AG04450 (cell line): Measurements from ENCODE around the gene TSFM. TPM values are rescaled to one million over a fixed set of nuclear protein-coding genes. Genes with fewer than 3 reads are reported as not detected.
A peak's percentile ranks its signal among the peaks of the same experiment; 100 is the strongest.

Experiments
- CTCF ChIA-PET: fragments of 300-600, 350-600 bp; formaldehyde crosslinking; extraction: SDS; loops from one replicate; lab custom pipeline; 2022; ENCODE audit warnings: antibody characterized with exemption, inconsistent platforms; lab: Charles Lee
- POLR2A ChIA-PET: fragments of 350-600 bp; formaldehyde crosslinking; extraction: SDS; loops from one replicate; lab custom pipeline; 2021; ENCODE audit warnings: antibody characterized with exemption, inconsistent platforms; lab: Yijun Ruan, JAX
- DNase-seq: peaks from one replicate; pipeline ENCODE4 v3.0.0-alpha.2; 2011; ENCODE audit warnings: low read depth, low spot score
- H3K27ac ChIP-seq: one replicate; pipeline ENCODE4 v1.5.1; 2012; ENCODE audit warnings: low read depth, low read length, control low read depth
- H3K27me3 ChIP-seq: one replicate; pipeline ENCODE4 v1.6.0; 2012; ENCODE audit warnings: low read length; ENCODE audit not compliant: control insufficient read depth, insufficient read depth
- H3K4me3 ChIP-seq: 2 replicates; pipeline ENCODE4 v1.5.1; 2011; ENCODE audit warnings: mild to moderate bottlenecking, low read depth, low read length, control low read depth
- H3K9me3 ChIP-seq: 2 replicates; pipeline ENCODE4 v1.5.1; 2012; ENCODE audit warnings: low read length; ENCODE audit not compliant: control insufficient read depth, insufficient read depth
- polyA plus RNA-seq: library from polyadenylated mRNA; depleted of rRNA; stranded (reverse); fragments of >200 nt; gene quantifications from 2 replicates; pipeline ENCODE4 v1.2.3, GENCODE V29; 2011
- TF ChIP-seq, protein P1 (sequence below): IDR thresholded peaks from 2 replicates; pipeline ENCODE4 v1.5.1; 2011; ENCODE audit warnings: low read depth, low read length, control low read depth, inconsistent platforms

TSFM gene
- polyA plus RNA-seq, 1 experiment = 22.3 TPM

DNA sequence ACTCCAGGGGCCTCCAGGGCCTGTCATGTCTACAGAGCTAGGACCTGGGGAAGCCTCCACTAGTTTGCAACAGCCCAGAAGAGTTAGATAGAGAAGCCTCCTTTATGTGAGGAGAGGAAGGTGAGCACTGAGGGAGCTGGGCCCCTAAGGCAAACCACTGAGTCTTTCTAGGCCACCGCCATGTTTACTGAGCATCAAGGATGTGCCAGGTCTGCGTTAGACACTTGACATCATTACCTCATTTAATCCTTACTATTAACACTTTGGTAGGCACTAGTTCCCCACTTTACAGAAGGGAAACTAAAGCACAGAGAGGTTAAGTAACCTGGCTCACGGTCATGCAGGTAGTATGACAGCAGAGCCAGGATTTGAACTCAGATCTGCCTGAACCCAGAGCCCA, 51.1 kb downstream of the TSFM start:
- ChIA-PET POLR2A (interaction anchor here (1.0 to 2.8 kb wide), 6 partner anchors 9 to 72 kb away, joined by 3 to 10 read pairs (median 6); partner anchors contain the start of gene CTDSP2), CTCF (interaction anchor here (0.9 to 4.0 kb wide), 5 partner anchors 63 to 79 kb away, joined by 3 to 43 read pairs (median 7); no protein-coding TSS in a partner anchor)
- H3K4me3 ChIP-seq = no peak overlapping the region
- DNase-seq = no peak
- no peaks in the 10 kb centered on the region for H3K9me3 ChIP-seq
- no peaks in the 10 kb centered on the region for H3K27me3 ChIP-seq
- TF ChIP-seq, protein P1, sequence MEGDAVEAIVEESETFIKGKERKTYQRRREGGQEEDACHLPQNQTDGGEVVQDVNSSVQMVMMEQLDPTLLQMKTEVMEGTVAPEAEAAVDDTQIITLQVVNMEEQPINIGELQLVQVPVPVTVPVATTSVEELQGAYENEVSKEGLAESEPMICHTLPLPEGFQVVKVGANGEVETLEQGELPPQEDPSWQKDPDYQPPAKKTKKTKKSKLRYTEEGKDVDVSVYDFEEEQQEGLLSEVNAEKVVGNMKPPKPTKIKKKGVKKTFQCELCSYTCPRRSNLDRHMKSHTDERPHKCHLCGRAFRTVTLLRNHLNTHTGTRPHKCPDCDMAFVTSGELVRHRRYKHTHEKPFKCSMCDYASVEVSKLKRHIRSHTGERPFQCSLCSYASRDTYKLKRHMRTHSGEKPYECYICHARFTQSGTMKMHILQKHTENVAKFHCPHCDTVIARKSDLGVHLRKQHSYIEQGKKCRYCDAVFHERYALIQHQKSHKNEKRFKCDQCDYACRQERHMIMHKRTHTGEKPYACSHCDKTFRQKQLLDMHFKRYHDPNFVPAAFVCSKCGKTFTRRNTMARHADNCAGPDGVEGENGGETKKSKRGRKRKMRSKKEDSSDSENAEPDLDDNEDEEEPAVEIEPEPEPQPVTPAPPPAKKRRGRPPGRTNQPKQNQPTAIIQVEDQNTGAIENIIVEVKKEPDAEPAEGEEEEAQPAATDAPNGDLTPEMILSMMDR = no peak
- H3K27ac ChIP-seq = no peak overlapping the region

DNA sequence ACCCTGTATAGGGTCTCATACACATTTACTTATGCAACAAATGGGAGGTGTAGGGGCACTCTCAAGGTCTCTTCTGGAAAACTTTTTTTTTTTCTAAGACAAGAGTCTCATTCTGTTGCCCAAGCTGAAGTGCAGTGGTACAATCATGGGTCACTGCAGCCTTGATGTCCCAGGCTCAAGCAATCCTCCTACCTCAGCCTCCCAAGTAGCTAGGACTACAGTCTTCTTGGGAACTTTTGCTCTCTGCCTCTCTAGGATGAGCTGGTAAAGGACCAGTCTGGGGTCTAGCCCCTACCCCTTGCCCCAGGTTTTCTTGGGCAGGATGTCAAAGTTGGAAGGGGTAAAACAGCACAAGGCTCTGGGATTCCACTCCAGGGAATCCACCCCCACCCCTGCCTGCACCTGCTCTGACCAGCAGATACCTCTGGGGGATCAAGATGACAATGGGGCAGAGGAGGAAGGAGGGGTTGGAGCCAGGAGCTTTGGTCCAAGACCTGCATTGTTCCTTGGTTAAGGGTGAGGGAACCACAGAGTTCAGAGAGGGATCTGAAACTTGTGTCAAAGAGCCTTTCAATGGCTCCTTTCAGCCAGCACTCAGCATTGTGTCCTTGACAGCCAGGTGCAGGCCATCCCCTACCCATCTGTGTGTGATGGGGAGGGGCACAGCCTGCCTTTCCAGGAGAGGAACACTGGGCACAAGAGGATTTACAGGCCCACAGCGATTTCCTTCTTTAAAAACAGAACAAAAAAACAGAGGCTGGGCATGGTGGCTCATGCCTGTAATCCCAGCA, 51.7 kb downstream of the TSFM start:
- Histone ChIP-seq H3K27me3 (no peaks in the 10 kb centered on the region), H3K9me3 (no peaks in the 10 kb centered on the region), H3K4me3 (no peak overlapping the region), H3K27ac (no peak overlapping the region)
- DNase-seq = no peak
- POLR2A ChIA-PET = interaction anchor here (0.6 to 4.3 kb wide), 6 partner anchors 9 to 72 kb away, joined by 3 to 32 read pairs (median 6); partner anchors contain the start of gene CTDSP2
- CTCF ChIA-PET = interaction anchor here (1.8 to 4.0 kb wide), 2 partner anchors 63 to 70 kb away, joined by 5 to 22 read pairs; no protein-coding TSS in a partner anchor
- TF ChIP-seq, protein P1 = no peak

DNA sequence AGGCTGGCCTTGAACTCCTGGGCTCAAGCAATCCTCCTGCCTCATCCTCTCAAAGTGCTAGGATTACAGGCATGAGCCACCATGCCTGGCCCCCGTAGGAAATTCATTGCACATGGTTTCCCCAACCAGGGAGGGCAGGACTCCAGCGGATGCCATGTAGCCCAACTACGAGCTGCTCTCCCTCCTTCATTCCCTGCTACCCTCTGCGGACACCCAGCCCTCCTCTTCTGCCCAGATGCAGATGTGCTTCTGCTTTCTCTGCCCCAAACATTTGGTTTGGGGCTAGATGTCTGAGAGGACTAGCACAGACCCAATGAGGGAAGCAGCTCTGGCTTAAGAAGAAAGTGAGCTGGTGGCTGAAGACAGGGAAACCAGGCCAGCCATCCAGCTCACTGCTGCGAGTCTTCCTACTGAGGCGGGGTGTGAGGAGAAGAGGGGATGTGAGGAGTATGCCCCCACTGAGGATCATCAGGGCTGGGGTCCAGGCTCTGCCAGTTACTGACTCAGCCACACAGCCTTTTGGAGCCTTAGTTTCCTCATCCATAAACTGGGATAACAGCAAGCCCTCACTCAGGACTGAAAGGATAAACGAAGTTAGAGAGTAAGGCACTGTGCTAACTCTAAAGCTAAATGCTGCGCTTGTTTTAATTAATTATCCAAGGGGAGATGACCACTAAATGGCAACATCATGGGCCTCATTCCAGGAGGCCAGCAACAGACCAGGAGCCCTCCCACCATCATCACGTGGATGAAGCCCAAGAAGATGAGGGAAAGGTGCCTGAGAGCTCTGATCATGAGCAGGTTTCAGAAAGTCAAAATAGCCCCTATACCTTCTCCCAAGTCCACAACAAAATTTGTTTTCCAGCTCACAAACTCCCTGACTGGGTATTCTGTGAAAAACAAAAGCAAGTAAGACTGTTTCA, 53.0 kb downstream of the TSFM start:
- peak overlapping the region; percentile 47 for H3K27ac ChIP-seq
- peak overlapping the region; percentile 41 for H3K4me3 ChIP-seq
- DNase-seq = no peak
- CTCF ChIA-PET = interaction anchor here (0.9 to 4.0 kb wide), 6 partner anchors 9 to 70 kb away, joined by 3 to 22 read pairs (median 4); no protein-coding TSS in a partner anchor
- H3K9me3 ChIP-seq = no peaks in the 10 kb centered on the region
- POLR2A ChIA-PET = interaction anchor here (0.7 to 4.3 kb wide), 5 partner anchors 11 to 61 kb away, joined by 3 to 32 read pairs (median 8); partner anchors contain the start of gene CTDSP2
- H3K27me3 ChIP-seq = no peaks in the 10 kb centered on the region
- TF ChIP-seq, protein P1 = no peak

DNA sequence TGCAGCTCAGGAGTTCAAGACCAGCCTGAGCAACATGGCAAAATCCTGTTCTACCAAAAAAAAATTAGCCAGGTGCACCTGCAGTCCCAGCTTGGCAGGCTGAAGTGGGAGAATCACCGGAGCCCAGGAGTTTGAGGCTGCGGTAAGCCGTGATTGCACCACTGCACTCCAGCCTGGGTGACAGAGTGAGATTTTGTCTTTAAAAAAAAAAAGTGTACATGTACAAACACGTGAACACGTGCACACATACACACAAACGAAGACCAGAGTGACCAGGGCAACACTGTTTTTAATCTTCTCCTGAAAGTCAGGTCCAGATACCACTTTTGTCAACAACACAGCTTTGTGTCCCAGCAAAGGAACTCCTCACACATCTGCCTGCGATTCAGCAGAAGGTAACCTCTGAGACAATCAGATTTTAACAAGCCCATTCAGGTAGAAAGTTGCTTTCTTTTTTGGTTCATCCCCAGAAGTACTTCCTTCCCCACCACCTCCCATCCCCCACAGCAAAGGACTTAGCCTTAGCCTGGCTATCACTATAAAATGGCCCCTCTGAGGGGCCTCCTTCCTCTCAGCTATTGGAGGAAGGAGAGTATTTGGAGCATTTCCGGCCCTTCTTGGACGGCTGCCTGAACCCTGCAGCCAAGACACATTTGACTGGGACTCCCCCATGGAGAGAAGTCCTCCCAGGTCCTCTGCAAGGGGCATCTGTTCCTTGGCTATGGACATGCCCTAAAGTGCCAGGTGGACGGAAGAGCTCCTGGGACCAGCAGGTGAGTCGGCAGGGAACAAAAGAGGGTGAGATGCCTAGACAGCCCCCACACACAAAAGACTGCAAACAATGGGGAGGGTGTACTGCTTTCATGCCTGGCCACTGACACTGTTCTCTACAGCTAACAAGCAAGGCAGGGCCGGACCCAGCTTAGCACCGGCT, 54.1 kb downstream of the TSFM start:
- H3K4me3 ChIP-seq = peak overlapping the region; percentile 45
- DNase-seq = peak; percentile 46
- POLR2A ChIA-PET = interaction anchor here (1.4 to 4.3 kb wide), 4 partner anchors 10 to 60 kb away, joined by 3 to 32 read pairs (median 14); partner anchors contain the start of gene CTDSP2
- no peaks in the 10 kb centered on the region for H3K9me3 ChIP-seq
- CTCF ChIA-PET = interaction anchor here (0.7 to 4.0 kb wide), 7 partner anchors 8 to 81 kb away, joined by 3 to 22 read pairs (median 4); no protein-coding TSS in a partner anchor
- peak overlapping the region; percentile 48 for H3K27ac ChIP-seq
- TF ChIP-seq, protein P1 = no peak
- H3K27me3 ChIP-seq = no peaks in the 10 kb centered on the region
